Activated CD4-positive, CD25-positive, alpha-beta regulatory T cell (primary cell): ENCODE data around the gene CES5A.
"Not testable (repeated sequence)": the region's sequence is repeated elsewhere in the genome, so short reads cannot be mapped to it uniquely, and the experiment has no call there.

Experiments
- DNase-seq, 4 experiments: peaks; one replicate each; lab custom pipeline; 2025; lab: John Stamatoyannopoulos, UW

CES5A gene

GRCh38 chr16:55876854-55877253 is 1.7 kb upstream of the CES5A start:
- no peak for DNase-seq

DNA sequence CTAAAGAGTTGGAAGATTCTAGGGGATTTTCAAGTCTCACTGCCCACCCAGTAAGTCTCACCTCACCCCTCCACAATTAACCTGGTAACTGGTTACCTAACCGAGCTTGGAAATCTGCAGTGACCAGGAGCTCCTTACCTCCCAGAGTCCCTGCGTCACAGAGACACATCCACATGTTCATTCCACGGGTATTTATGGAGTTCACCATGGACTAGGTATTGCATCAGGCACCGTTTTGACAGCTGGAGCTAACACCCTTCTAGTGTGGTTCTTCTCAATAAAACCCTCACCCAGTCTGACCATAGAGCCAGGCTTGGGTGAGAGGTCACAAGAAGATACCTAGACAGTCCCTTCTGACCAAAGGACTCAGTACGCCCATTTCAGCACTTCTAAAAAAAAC is 2.1 kb downstream of the CES5A start:
- DNase-seq = no peak

DNA sequence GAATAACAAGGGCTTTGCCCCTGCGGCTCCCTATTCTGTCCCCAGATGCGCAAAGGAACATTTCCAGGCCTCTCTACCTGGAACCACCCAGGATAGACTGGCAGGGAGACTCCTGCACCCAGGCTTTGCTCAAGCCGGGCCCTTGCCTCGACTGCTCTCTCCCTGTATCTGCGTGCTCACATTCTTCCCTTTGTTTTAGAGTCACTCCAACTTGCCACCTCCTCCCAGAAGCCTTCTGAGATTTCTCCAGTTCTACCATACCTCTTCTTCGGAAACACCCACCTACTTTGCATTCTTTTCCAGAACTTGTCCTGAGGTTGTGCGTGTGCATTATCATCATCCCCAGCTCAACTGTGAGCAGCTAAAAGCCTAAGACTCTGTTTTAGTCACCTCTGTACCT is 3.0 kb downstream of the CES5A start:
- no peak for DNase-seq

GRCh38 chr16:55871411-55872038 is 3.6 kb downstream of the CES5A start:
- DNase-seq = no peak

DNA sequence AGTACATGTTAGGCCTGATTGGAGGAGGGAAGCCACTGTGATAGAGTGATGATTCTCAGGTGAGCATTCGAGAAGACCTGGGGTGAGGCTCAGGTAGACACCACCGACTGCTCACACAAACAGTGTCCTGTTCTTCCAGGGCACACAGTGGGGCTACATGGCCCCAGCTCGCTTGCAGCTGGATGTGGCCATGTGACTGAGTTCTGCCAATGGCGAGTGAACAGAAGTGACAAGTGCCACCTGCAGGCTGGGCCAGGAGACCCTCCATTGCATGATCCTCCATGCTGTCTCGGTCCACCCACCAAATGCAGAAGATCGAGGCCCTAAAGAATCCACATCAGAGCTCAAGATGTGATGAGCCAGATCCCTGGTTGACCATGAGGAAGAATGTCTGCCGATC is 6.2 kb downstream of the CES5A start:
- DNase-seq = no peak

- DNase-seq = no peak
These were observed 7.0 kb downstream of the CES5A start for GRCh38 chr16:55868137-55868536.

GRCh38 chr16:55861288-55861687 is 13.9 kb downstream of the CES5A start:
- no peak for DNase-seq

DNA sequence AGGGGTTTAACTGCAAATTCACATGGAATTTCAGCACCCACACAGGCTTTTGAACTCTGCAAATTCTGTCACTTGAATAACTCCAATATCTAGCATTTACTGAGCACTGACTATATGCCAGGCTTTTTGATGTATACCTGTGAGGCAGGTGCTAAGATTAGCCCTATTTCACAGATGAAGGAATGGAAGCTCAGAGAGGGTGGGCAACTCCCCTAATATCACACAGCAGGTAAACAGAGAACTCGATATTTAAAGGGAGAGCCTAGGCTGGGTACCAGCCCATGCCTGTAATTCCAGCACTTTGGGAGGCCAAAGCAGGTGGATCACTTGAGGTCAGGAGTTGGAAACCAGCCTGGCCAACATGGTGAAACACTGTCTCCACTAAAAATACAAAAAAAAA is 17.5 kb downstream of the CES5A start:
- not testable (repeated sequence) for DNase-seq

GRCh38 chr16:55856950-55857349 is 18.2 kb downstream of the CES5A start:
- DNase-seq = no peak

GRCh38 chr16:55853114-55853513 is 22.1 kb downstream of the CES5A start:
- no peak for DNase-seq

GRCh38 chr16:55849536-55849935 is 25.6 kb downstream of the CES5A start:
- DNase-seq = no peak

GRCh38 chr16:55846598-55847346 is 28.4 kb downstream of the CES5A start:
- no peak for DNase-seq

DNA sequence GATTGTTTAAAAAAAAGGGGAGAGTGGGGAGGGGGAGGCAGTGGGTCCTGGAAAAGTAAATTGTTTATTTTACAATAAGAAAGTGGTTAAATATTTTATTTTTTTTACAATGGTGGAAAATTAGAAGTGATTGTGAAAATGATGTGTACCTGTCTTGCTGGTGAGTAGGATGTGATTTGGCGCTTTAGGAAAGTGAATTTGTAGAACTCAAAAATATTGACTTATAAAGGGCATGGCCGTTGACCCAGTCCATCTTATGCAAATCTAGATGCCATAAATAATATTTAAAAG is 32.1 kb downstream of the CES5A start:
- DNase-seq = no peak

DNA sequence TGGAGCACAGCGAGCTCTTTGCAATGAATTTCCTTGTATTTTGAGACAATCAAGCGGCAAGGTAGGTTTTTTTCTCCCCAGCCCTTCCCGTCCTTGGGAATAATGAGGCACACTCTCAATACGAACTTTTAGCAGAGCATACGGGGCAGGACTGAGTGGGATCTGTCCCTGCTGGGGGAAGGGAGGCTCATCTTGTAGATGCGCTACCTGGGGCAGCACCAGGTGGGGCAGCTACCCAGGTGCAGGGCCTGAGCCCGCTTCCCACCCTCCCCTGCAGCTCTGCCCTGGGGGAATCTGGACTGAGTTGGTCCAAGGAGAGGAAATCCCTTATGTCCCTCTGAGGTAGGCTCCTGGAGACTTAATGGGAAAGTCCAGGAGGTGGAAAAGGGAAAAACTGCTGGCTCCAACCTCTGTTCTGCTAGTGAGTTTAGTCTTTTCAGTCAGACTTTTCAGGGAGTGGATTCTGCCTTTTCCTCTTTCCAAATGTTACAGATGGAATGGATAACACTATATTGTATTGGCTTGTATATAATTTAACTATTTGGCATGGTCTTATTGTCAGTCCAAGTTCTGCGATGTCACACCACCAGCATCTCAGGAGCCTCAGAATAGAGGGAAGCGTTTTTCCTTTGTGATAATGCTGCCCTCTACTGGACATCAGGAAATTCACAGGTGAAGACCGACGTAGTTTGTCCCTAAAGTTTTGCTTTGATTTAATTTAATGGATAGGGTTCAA is 32.6 kb downstream of the CES5A start:
- DNase-seq = no peak

- no peak for DNase-seq
These were observed 36.1 kb downstream of the CES5A start for GRCh38 chr16:55839115-55839514.

- no peak for DNase-seq
These were observed 39.0 kb downstream of the CES5A start for GRCh38 chr16:55836158-55836611.

GRCh38 chr16:55835581-55835980 is 39.6 kb downstream of the CES5A start:
- DNase-seq = no peak

DNA sequence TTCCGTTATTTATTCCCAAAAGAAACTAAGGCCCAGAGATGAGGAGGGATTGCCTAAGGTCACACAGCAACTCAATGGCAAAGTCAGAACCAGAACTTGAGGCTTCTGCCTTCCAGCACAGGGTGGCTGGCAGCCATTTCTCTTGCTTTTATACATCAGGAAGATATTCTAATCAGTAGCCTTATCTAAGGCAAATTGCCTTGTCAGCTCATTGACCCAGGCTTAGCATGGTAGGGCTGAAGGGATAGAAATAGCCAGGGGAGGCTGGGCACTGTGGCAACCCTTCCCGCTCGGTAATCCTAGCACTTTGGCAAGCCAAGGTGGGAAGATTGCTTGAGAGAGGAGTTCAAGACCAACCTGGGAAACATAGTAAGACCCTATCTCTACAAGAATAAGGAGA is 40.0 kb downstream of the CES5A start:
- not testable (repeated sequence) for DNase-seq

- no peak for DNase-seq
These were observed 41.1 kb downstream of the CES5A start for GRCh38 chr16:55834049-55834448.

GRCh38 chr16:55832773-55833691 is 42.1 kb downstream of the CES5A start, which contains the start of gene CES1:
CES1 (minus strand) TSS chr16:55833096; CDS start chr16:55833055, 41 bp downstream.
- no peak for DNase-seq

DNA sequence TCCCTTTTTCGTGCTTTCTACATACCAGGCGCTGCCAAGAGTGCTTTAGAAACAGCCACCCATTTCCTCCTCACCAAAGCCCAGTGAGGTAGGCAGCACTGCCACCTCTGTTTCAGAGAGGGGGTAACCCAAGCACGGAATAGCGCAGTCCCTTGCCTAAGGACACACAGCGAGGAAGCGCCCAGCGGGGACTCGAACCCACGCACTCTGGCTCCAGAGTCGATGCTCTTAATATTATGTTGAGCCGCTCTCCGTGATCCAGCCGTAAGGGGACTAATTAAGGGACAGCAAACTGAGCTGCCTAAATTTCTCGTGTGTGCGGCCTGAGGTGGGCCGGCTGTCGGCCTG is 42.8 kb downstream of the CES5A start:
- no peak for DNase-seq

- no peak for DNase-seq
These were observed 44.4 kb downstream of the CES5A start for GRCh38 chr16:55830658-55831294.
